ENCODE results near the gene ZBED1. TPM values are rescaled to one million over a fixed set of nuclear protein-coding genes. Genes with fewer than 3 reads are reported as not detected.
"Not testable (repeated sequence)": the region's sequence is repeated elsewhere in the genome, so short reads cannot be mapped to it uniquely, and the experiment has no call there.

ZBED1 gene
- 45.1 TPM for total RNA-seq
- long read RNA-seq, full-length matches to known transcripts, result 81 of 135 reads
- long read RNA-seq, partial matches to known transcripts, result 0 of 135 reads
- long read RNA-seq, other reads (novel, unspliced or antisense), result 54 of 135 reads

- intact Hi-C loops (cut with DNase I), result loop anchor here (5.0 to 10.0 kb wide), 2 partner anchors 174 to 194 kb away; partner anchors contain the start of gene CD99
- DNase-seq (ENCODE audit: low spot score), result peak; percentile 81
These were observed at the start of gene ZBED1, which contains the start of gene DHRSX for GRCh38 chrX:2500803-2501558. Gene ZBED1, minus strand, starts transcription at chrX:2500976. Its CDS starts 10,257 bp downstream, at chrX:2490719. Gene DHRSX, minus strand, starts transcription at chrX:2500976. Its CDS starts 51 bp downstream, at chrX:2500925.

- DNase-seq (ENCODE audit: low spot score), result no peak
- intact Hi-C loops (cut with DNase I), result no loop called here
These were observed 49.1 kb upstream of the ZBED1 start for GRCh38 chrX:2549876-2550275.

DNA sequence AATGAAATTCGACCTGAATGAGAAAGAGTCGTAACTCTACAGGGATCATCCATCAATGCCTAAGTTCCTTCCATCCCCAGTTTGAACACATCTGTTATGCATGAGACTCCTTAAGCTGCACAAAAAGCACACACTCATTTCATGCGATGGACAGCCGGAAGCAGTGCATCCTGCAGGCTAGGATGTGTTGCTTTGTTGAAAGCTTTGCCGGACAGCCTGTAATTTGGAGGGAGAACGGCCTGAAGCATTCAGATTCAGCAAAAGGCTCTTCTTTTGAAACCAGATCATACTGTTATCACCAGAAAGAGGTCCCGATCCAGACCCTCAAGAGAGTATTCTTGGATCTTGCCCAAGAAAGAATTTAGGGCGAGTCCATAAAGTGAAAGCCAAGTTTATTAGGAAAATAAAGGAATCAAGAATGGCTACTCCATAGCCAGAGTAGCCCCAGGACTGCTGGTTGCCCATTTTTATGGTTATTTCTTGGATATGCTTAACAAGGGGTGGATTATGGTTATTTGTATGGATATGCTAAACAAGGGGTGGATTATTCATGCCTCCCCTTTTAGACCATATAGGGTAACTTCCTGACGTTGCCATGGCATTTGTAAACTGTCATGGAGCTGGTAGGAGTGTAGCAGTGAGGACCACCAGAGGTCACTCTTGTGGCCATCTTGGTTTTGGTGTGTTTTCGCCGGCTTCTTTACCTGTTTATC lies 48.1 kb upstream of the ZBED1 start:
- intact Hi-C loops (cut with DNase I), result no loop called here
- no peak for DNase-seq (ENCODE audit: low spot score)

DNA sequence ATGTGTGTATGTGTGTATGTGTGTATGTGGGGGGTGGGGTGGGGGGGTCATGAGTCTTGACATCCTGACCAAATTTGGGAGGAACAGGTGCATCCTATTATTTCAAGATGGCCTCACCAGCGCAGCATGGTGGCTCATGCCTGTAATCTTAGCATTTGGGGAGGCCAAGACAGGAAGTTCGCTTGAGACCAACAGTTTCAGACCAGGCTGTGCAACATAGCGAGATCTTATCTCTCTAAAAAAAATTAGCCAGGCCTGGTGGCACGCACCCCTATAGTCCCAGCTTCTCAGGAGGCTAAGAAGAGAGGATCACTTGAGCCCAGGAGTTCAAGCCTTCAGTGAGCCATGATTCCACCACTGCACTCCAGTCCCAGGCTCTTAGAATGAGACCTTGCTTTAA lies 47.0 kb upstream of the ZBED1 start:
- intact Hi-C loops (cut with DNase I), result no loop called here
- no peak for DNase-seq (ENCODE audit: low spot score)

DNA sequence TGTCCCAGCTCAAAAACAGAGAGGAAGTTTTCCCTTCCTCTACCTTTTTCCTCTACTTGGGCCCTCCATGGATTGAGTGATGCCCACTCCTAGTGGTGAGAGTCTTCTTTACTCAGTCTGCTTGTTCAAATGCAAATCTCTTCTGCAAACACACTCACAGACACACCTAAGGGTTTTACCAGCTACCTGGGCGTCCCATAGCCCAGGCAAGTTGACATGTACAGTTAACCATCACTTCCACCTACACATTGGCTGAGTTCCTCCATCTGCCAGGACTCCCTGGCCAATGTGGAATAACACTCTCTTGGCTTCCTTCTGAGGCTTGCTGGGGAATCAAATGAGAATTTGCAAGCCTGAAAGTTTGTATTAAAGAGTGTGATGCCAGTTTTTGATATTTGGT lies 45.7 kb upstream of the ZBED1 start:
- no peak for DNase-seq (ENCODE audit: low spot score)
- intact Hi-C loops (cut with DNase I), result no loop called here

DNA sequence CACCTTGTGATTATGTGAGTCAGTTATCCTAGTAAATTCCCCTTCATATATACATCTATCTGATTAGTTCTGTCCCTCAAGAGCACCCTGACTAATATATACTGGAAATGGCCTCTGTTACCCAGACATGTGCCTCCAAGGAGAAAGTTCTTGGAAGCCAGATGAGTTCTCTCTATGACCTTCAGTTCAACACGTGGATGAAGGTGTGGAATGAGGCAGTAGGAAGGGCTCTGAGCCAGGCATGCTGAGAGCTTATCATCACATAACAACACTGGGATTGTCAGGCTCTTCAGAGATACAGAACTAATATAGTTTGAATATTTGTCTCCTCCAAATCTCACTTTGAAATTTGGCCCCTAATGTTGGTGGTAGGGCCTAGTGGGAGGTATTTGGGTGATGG lies 44.4 kb upstream of the ZBED1 start:
- intact Hi-C loops (cut with DNase I), result no loop called here
- DNase-seq (ENCODE audit: low spot score), result no peak

- intact Hi-C loops (cut with DNase I), result no loop called here
These were observed 42.2 kb upstream of the ZBED1 start for GRCh38 chrX:2542826-2543521.

DNA sequence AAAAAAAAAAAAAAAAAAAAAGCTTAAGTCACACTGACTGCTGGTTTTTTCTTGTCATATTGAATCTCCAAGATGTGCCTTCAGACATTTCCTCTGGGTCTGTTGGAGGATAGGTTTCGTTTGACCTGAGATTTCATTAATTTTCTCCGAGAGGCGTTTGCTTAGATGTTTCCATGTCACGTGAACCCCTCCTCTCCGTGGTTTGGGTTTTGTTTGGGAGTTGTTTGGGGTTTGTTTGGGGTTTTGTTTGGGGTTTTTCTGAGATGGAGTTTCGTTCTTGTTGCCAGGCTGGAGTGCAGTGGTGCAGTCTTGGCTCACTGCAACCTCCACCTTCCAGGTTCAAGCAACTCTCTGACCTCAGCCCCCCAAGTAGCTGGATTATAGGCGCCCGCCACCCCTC lies 40.8 kb upstream of the ZBED1 start:
- DNase-seq (ENCODE audit: low spot score), result no peak
- intact Hi-C loops (cut with DNase I), result no loop called here

More at GRCh38 chrX:2542826-2543521, 42.2 kb upstream of the ZBED1 start:
- DNase-seq (ENCODE audit: low spot score), result no peak

DNA sequence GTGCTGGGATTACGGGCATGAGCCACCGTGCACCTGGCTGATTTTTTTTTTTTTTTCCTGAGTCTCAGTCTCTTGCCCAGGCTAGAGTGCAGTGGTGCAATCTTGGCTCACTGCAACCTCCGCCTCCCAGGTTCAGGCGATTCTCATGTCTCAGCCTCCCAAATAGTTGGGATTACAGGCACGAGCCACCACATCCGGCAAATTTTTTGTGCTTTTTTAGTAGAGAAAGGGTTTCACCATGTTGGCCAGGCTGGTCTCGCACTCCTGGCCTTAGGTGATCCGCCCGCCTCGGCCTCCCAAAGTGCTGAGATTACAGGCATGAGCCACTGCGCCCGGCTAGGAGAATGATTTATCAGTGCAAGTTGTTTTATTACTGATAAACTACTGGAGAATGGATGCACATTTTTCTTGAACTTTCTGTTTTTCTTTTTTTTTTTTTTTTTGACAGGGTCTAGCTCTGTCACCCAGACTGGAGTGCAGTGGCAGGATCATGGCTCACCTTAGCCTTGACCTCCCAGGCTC lies 39.7 kb upstream of the ZBED1 start:
- no peak for DNase-seq (ENCODE audit: low spot score)
- intact Hi-C loops (cut with DNase I), result no loop called here

DNA sequence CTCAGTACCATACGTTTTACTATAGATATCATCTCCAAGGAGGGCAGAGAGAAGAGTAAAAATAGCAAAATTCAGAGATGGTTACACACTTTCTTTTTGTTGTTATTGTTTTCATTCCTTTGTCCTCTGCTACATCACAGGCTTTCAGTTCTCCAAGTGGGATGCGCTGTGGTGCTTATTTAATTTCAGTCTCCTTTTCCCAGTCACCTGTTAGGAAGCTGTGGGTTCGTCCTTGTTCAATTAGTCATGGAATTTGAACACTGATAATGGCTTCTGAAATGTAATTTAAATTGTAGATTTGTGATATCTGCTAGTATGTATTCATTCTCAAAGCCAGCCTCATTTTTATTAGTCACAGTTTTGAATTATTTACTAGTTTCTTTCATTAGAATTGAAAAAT lies 38.8 kb upstream of the ZBED1 start:
- DNase-seq (ENCODE audit: low spot score), result no peak
- intact Hi-C loops (cut with DNase I), result no loop called here

- intact Hi-C loops (cut with DNase I), result no loop called here
- DNase-seq (ENCODE audit: low spot score), result no peak
These were observed 37.4 kb upstream of the ZBED1 start for GRCh38 chrX:2538031-2538757.

DNA sequence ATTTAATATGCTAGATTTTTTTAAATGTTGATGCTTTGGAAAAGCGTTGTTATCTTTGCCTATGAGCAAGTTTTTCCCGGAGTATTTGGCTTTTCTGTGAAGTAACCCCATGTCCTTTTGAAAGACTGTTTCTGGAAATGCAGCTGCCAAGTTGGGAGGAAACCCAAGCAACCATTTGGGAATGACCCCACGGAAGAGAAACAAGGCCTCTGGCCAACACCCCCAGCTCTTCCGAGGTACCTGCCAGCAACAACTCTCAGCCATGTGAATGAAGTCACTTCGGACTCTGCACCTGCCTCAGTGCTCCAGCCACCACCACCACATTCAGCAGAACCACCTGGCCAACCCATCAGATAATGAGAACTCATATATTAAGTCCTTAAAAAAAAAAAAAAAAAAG lies 36.2 kb upstream of the ZBED1 start:
- no peak for DNase-seq (ENCODE audit: low spot score)
- intact Hi-C loops (cut with DNase I), result no loop called here

GRCh38 chrX:2536141-2536540 lies 35.4 kb upstream of the ZBED1 start:
- intact Hi-C loops (cut with DNase I), result no loop called here
- DNase-seq (ENCODE audit: low spot score), result no peak

DNA sequence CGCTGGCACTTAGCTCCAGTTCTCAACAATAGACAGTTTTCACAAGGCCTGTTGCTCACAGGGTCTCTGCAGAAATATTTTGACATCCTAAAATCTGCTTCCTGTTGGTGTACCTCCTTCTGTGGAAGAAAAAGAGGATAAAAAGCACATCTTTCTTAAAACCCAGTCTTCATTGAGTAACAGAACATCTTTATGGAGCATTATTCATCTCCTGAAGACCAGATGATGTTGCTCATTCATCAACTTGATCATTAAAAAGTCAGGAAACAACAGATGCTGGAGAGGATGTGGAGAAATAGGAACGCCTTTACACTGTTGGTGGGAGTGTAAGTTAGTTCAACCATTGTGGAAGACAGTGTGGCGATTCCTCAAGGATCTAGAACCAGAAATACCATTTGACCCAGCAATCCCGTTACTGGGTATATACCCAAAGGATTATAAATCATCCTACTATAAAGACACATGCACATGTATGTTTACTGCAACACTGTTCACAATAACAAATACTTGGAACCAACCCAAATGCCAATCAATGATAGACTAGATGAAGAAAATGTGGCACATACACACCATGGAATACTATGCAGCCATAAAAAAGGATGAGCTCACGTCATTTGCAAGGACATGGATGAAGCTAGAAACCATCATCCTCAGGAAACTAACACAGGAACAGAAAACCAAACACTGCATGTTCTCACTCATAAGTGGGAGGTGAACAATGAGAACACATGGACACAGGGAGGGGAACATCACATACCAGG lies 33.7 kb upstream of the ZBED1 start:
- DNase-seq (ENCODE audit: low spot score); intact Hi-C loops (cut with DNase I): not testable (repeated sequence)

DNA sequence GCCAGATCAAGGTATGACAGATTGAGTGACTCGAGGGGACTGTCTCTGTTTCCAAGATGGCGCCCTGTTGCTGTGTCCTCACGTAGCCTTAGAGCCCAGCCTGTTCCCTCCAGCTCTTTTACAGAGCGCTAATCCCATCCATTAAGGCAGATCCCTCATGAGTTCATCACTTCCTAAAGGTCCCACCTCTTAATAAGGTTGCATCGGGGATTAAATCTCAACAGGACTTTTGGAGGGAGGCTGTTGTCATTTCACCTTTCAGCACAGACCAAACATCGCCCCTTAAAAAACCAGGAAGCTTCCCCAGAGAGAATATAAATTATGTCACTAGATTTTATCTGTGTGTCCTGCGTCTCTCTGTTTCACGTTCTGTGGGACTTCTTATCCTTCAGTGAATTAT lies 32.6 kb upstream of the ZBED1 start:
- peak; percentile 12 for DNase-seq (ENCODE audit: low spot score)
- intact Hi-C loops (cut with DNase I), result no loop called here

DNA sequence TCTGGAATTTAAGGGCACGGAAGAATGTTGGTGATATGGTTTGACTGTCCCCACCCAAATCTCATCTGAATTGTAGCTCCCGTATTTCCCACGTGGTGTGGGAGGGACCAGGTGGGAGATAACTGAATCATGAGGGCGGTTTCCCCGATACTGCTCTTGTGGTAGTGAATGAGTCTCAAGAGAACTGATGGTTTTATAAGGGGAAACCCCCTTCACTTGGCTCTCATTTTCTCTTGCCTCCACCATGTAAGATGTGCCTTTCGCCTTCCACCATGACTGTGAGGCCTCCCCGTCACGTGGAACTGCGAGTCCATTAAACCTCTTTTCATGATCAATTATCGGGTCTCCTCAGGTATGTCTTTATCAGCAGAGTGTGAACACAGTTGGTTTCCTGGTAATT lies 25.6 kb upstream of the ZBED1 start:
- no peak for DNase-seq (ENCODE audit: low spot score)
- intact Hi-C loops (cut with DNase I), result no loop called here

DNA sequence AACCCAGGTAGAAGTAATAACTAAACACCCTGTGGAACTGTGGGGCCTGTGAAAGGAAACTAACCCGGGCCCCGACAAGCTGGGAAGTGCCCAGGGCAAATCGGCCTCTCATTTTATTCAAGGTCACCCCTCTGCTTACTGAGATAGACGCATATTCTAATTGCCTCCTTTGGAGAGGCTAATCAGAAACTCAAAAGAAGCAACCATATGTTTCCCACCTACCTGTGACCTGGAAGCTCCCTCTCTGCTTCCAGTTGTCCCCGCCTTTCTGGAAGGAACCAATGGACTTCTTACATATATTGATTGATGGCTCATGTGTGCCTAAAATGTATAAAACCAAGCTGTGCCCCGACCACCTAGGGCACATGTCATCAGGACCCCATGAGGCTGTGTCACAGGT lies 23.1 kb upstream of the ZBED1 start:
- intact Hi-C loops (cut with DNase I), result no loop called here
- DNase-seq (ENCODE audit: low spot score), result no peak

GRCh38 chrX:2521927-2522386 lies 21.2 kb upstream of the ZBED1 start:
- intact Hi-C loops (cut with DNase I), result no loop called here
- DNase-seq (ENCODE audit: low spot score), result peak; percentile 62

Measured in cardiac septum (tissue), 1 donor.